ENCODE measurements around the gene GP1BB.

Gene GP1BB

DNA sequence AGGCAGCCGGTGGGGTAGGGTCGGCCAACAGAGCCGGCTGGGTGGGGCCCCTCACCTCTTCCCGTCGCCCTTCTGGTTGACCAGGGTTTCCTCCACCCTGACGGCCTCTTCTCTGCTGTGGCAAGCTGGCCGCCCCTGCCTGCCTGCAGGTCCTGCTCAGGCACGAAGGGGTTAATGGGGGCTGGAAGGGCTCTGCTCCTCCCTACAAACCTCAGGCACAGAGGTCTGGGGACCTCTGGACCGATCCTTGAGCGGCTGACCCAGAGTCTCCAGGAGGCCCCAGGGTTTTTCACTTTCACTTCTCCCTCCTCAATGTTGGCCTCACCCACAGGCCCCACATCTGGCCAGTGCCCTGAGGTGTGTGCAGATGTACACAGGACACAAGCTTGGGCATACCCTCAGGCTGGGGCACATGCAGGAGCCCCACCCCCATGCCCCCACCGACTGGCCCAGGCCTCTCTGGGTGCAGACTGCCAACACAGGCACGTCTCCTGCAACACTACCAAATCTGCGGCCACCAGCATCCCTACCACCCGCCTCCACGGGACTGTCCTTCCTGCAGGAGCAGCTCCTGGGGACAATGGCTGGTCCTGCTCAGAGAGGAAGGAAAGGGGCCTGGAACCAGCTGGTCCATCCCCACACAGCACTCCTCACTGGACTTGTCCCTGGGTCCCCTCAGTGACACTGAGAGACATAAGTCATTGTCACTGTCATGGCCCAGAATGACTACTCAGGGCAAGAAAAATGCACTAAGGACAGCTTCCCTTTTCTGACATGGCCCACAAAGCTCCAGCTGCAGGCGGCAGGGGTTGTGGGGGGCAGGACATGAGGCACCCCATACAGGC lies 34.0 kb downstream of the GP1BB start:
- TF ChIP-seq, protein P1, sequence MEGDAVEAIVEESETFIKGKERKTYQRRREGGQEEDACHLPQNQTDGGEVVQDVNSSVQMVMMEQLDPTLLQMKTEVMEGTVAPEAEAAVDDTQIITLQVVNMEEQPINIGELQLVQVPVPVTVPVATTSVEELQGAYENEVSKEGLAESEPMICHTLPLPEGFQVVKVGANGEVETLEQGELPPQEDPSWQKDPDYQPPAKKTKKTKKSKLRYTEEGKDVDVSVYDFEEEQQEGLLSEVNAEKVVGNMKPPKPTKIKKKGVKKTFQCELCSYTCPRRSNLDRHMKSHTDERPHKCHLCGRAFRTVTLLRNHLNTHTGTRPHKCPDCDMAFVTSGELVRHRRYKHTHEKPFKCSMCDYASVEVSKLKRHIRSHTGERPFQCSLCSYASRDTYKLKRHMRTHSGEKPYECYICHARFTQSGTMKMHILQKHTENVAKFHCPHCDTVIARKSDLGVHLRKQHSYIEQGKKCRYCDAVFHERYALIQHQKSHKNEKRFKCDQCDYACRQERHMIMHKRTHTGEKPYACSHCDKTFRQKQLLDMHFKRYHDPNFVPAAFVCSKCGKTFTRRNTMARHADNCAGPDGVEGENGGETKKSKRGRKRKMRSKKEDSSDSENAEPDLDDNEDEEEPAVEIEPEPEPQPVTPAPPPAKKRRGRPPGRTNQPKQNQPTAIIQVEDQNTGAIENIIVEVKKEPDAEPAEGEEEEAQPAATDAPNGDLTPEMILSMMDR (IDR thresholded peaks at IDR 0.05; ENCODE audit: low read depth, low read length): no peak
- in situ Hi-C loops (cut with HindIII; ENCODE audit: low sequenced_read_pairs): no loop called here
- H3K4me3 ChIP-seq (ENCODE audit: low read depth, low read length): no peak overlapping the region
- no peak for DNase-seq (ENCODE audit: low read depth, low spot score)

DNA sequence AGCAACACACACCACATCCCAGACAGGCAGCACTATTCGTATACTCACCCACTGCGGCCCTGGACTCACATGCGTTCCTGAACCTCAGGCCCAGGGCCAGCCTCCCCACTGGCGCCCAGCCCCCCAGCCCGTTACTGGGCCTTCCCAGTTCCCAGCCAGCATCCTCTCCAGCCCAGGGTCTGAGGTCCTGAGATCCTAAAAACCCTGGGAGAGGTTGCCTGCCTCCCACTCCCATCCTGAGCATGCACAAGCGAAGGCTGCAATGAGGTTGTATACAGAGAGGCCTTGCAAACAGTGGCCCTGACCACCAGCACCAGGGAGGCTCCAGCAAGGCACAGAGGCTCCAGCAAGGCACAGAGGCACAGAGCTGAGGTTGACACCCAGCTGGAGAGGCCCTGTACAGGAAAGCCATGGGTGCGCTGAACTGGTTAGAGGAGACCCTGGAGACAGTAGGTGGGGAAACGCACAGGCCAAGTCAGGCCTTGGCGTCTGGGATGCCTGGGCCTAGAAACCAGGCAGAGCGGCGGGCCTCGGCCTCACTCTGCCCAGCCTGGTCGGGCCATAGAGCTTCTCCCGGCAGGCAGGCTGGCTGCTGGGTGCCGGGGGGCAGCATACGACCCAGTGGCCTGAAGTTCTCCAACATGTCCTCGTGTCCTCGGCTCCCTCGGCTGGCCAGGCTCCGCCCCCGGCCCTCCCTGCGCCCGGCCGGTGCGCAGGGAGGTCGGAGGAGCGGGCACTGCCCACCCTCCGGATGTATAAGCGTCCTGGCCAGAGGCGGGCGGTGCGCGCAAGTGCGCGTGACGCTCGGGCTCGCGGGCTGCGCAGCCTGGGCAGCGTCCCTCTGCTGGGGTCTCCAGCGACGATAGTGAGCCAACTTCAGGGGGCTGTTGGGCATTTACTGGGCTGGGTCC lies 34.9 kb downstream of the GP1BB start:
- no peak for DNase-seq (ENCODE audit: low read depth, low spot score)
- H3K4me3 ChIP-seq (ENCODE audit: low read depth, low read length): no peak overlapping the region
- TF ChIP-seq, protein P1 (IDR thresholded peaks at IDR 0.05; ENCODE audit: low read depth, low read length): no peak
- in situ Hi-C loops (cut with HindIII; ENCODE audit: low sequenced_read_pairs): no loop called here

DNA sequence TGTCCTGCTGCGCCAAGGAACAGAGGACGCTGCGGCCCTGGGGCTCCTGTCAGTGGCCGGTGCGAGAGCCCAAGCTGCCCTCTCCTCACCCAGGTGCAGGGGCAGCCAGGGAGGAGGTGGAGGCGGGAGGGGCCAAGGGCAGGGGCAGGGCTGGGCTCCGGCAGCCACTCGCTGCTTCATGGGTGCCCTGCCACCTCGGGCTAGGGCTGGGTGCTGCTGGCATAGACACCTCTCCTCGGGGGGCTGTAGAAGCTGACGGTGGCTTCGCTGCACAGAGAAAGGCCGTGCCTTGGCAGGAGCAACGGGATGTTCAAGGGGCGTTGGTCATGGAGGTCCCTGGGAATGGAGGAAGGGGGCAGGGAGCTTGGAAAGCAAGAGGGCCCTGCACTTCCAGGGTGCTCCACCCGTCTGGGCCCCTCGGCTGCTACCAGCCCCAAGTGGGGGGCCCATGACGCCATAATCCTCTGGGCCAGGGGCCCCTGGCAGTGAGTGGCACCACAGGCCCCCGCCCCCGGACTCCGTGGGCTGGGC lies 35.6 kb downstream of the GP1BB start:
- TF ChIP-seq, protein P1 (IDR thresholded peaks at IDR 0.05; ENCODE audit: low read depth, low read length): no peak
- in situ Hi-C loops (cut with HindIII; ENCODE audit: low sequenced_read_pairs): no loop called here
- no peak for DNase-seq (ENCODE audit: low read depth, low spot score)
- no peak overlapping the region for H3K4me3 ChIP-seq (ENCODE audit: low read depth, low read length)

DNA sequence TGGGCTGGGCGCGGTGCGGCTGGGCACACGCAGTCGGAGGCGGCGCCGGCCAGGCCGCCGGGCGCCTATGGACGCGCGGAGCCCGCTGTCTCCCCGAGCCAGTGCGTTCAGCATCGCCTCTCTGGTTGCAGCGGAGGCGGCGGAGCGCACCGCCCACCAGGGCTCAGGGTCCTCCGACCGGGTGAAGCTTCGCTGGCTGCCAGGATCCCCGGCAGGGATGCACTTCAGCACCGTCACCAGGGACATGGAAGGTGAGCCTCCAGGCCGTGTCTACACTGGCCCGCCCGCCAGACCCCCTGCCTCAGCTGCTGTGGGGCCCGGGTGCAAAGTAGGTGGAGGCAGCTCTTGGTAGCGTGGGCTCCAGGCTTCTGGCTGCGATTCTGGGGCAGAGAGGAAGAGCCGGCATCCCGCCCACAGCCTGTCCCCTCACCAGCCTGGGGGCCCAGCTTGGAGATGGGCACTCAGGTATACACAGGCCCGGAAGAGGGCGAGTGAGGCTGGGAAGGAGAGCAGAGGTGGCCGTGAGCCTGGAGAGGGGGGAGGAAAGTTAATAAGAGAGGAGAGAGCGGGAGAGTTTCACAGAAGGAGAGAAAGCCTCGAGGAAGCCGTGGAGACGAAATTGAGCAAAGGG lies 36.2 kb downstream of the GP1BB start:
- H3K4me3 ChIP-seq (ENCODE audit: low read depth, low read length): no peak overlapping the region
- in situ Hi-C loops (cut with HindIII; ENCODE audit: low sequenced_read_pairs): no loop called here
- TF ChIP-seq, protein P1 (IDR thresholded peaks at IDR 0.05; ENCODE audit: low read depth, low read length): no peak
- DNase-seq (ENCODE audit: low read depth, low spot score): no peak

DNA sequence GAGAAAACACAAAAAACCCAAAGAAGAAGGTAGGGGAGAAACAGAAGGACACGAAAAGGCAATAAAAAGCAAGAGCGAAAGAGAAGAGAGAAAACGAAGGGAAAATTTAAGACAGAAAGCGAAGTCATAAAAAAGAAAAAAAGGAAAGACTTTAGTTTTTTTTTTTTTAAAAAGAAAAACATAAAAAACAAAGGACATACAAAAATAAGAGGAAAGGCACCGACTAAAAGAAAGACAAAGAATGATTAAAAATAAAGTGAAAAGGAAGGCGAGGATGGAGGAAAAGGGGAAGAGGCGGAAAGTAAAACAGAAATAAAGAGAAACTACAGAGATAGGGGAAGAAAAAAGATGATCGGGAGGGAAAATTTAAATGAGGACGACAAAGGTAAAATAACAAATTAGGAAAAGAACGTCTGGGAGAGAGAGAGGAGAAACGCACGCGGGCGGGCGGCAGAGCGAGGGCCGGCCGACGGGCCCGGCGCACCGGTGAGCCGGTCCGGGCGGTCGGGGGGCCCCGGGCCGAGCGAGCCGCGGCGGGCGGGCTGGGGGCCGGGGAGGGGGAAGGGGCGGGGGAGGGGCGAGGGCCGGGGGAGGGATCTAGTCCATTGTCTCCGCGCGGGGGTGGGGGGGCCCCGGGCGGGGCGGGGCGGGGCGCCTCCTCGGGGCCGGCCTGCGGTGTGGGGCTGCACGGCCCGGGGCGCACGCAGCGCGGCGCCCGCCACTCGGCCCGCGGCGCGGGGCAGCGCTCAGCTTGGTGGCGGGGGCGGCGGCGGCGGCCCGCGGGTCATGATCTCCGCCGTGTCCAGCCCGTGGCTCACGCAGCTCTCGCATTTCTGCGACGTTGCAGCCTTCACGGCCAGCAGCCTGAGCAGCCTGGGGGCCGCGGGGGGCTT lies 37.0 kb downstream of the GP1BB start, which contains the start of gene TBX1:
TSS of gene TBX1 (plus strand) at position 721 of the 893 bp plus-strand sequence. CDS start at position 787, 66 bp downstream.
- no peak within 1 kb of the TSS for H3K4me3 ChIP-seq (ENCODE audit: low read depth, low read length)
- no peak for DNase-seq (ENCODE audit: low read depth, low spot score)
- in situ Hi-C loops (cut with HindIII; ENCODE audit: low sequenced_read_pairs): no loop called here
- TF ChIP-seq, protein P1 (IDR thresholded peaks at IDR 0.05; ENCODE audit: low read depth, low read length): no peak

Measured in astrocyte of the spinal cord (primary cell).